Mucosa of descending colon (tissue), 3 donors: ENCODE measurements around the gene KAT6B. TPM values are rescaled to one million over a fixed set of nuclear protein-coding genes. Genes with fewer than 3 reads are reported as not detected.

ENCODE experiments used
- ATAC-seq: fragments of 200-7000 bp; cut with Tn5 transposase; one replicate; pipeline ENCODE4 v1.9.1; 2020; ENCODE audit warnings: mild to moderate bottlenecking, moderate library complexity
- DNase-seq, 3 donors: peaks; one replicate each; pipeline ENCODE4 v3.0.0-alpha.2; 2020
- H3K36me3 ChIP-seq: fragments of 200-600 bp; one replicate; pipeline ENCODE4 v1.8.0; 2021; ENCODE audit warnings: low read depth, mild to moderate bottlenecking
- H3K4me1 ChIP-seq: fragments of 200-600 bp; one replicate; pipeline ENCODE4 v1.8.0; 2021; ENCODE audit warnings: low read depth, mild to moderate bottlenecking
- H3K4me3 ChIP-seq: fragments of 200-600 bp; one replicate; pipeline ENCODE4 v1.8.0; 2021; ENCODE audit warnings: mild to moderate bottlenecking
- H3K9me3 ChIP-seq: fragments of 200-600 bp; one replicate; pipeline ENCODE4 v1.8.0; 2021; ENCODE audit warnings: mild to moderate bottlenecking
- intact Hi-C, 2 donors: fragments of 100-400 bp; cut with DNase I in 1 of 2; cut with micrococcal nuclease in 1 of 2; formaldehyde crosslinking; loops; one replicate each; pipeline versions ENCODE4 v1.11.0 to v1.11.1; 2022; cut with DNase I, micrococcal nuclease
- total RNA-seq, 3 donors: library from RNA; stranded (reverse); fragmentation: NEBNext Ultra II Directional in 2 of 3; extraction: Animal tissue kit (Norgen Biotek cat#: 25700) in 2 of 3; gene quantifications; one replicate each; pipeline versions ENCODE4 v1.2.1 to v1.2.4, GENCODE V29; 2021 to 2023
- TF ChIP-seq, protein P1 (sequence below): fragments of 200-600 bp; IDR thresholded peaks from one replicate; pipeline ENCODE4 v1.8.0; 2022; ENCODE audit warnings: antibody characterized with exemption, mild to moderate bottlenecking
- donor health status: DM: no; HTN: no; CAD: no; lungs with moderate emphysema.
- donor health status: DM: no; HTN: no; CAD: no.
- donor health status: DM: no; HTN: yes; CAD: no.

KAT6B gene
- total RNA-seq, 3 donors from 2014 or later, result 29.5 to 60.5 (median 39.3) TPM

- TF ChIP-seq, protein P1, sequence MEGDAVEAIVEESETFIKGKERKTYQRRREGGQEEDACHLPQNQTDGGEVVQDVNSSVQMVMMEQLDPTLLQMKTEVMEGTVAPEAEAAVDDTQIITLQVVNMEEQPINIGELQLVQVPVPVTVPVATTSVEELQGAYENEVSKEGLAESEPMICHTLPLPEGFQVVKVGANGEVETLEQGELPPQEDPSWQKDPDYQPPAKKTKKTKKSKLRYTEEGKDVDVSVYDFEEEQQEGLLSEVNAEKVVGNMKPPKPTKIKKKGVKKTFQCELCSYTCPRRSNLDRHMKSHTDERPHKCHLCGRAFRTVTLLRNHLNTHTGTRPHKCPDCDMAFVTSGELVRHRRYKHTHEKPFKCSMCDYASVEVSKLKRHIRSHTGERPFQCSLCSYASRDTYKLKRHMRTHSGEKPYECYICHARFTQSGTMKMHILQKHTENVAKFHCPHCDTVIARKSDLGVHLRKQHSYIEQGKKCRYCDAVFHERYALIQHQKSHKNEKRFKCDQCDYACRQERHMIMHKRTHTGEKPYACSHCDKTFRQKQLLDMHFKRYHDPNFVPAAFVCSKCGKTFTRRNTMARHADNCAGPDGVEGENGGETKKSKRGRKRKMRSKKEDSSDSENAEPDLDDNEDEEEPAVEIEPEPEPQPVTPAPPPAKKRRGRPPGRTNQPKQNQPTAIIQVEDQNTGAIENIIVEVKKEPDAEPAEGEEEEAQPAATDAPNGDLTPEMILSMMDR, result no peak
- H3K4me1 ChIP-seq, result no peaks in the 10 kb centered on the region
- no peak for ATAC-seq
Observed at GRCh38 chr10:74841265-74841973, 15.0 kb downstream of the KAT6B start.

DNA sequence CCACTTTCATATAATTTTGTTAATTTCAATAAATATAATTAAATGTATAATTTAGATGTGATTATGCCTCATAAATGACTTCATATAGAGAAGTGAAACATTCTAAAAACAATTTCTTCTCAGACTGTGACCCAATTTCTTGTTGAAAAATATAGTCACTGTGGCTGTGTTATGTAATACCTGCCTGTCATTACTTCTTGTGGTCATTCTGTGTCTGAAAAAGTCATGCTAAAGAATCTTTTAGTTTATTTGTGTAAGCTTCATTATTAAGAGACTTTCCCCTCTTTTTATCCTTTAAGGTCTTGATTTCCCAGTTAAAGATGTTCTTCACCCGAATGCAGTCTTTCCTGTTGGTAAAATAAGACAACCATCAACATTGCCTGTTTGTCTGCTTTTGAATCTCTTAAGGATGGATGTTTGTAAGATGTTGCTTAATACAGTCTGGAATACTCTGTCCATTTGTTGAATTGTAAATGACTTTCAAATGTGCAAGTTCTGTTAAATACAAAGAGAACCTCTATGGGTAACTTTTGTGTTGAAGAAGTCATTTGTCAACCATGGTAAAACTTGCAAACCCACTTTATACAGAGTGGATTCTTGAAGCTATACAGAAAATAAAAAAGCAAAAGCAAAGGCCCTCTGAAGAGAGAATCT is 16.0 kb downstream of the KAT6B start:
- Histone ChIP-seq H3K4me3 (no peak overlapping the region), H3K36me3 (no peaks in the 10 kb centered on the region), H3K4me1 (no peaks in the 10 kb centered on the region), H3K9me3 (no peaks in the 10 kb centered on the region)
- intact Hi-C loops, result no loop called here
- DNase-seq, result no peak
- TF ChIP-seq, protein P1, result no peak
- no peak for ATAC-seq

More at GRCh38 chr10:74841265-74841973, 15.0 kb downstream of the KAT6B start:
- intact Hi-C loops, result no loop called here
- Histone ChIP-seq H3K36me3 (no peaks in the 10 kb centered on the region), H3K4me3 (no peak overlapping the region), H3K9me3 (no peaks in the 10 kb centered on the region)
- DNase-seq, result no peak

- Histone ChIP-seq H3K9me3 (no peaks in the 10 kb centered on the region), H3K36me3 (no peaks in the 10 kb centered on the region), H3K4me3 (no peak overlapping the region), H3K4me1 (no peaks in the 10 kb centered on the region)
- no peak for ATAC-seq
- TF ChIP-seq, protein P1, result no peak
- intact Hi-C loops, result no loop called here
- DNase-seq, result no peak
Observed at GRCh38 chr10:74846958-74847357, 20.6 kb downstream of the KAT6B start.

- DNase-seq (no peak), ATAC-seq (no peak)
- H3K4me1 ChIP-seq, result peaks cover 12% of the 10 kb centered on the region
- no peaks in the 10 kb centered on the region for H3K9me3 ChIP-seq
- intact Hi-C loops, result no loop called here
- no peak overlapping the region for H3K4me3 ChIP-seq
- TF ChIP-seq, protein P1, result no peak
- no peaks in the 10 kb centered on the region for H3K36me3 ChIP-seq
Observed at GRCh38 chr10:74851831-74852230, 25.4 kb downstream of the KAT6B start.

- no peak for DNase-seq
- intact Hi-C loops, result no loop called here
- TF ChIP-seq, protein P1, result no peak
- H3K4me1 ChIP-seq, result peaks cover 12% of the 10 kb centered on the region
- no peak overlapping the region for H3K4me3 ChIP-seq
- ATAC-seq, result no peak
- H3K36me3 ChIP-seq, result no peaks in the 10 kb centered on the region
- no peaks in the 10 kb centered on the region for H3K9me3 ChIP-seq
Observed at GRCh38 chr10:74852381-74852780, 26.0 kb downstream of the KAT6B start.
